NCI-H2107 (cell line): Measurements from ENCODE around the gene BRPF1.

Source experiments
- DNase-seq: peaks from one replicate; lab custom pipeline; 2025; lab: John Stamatoyannopoulos, UW

Gene BRPF1

DNA sequence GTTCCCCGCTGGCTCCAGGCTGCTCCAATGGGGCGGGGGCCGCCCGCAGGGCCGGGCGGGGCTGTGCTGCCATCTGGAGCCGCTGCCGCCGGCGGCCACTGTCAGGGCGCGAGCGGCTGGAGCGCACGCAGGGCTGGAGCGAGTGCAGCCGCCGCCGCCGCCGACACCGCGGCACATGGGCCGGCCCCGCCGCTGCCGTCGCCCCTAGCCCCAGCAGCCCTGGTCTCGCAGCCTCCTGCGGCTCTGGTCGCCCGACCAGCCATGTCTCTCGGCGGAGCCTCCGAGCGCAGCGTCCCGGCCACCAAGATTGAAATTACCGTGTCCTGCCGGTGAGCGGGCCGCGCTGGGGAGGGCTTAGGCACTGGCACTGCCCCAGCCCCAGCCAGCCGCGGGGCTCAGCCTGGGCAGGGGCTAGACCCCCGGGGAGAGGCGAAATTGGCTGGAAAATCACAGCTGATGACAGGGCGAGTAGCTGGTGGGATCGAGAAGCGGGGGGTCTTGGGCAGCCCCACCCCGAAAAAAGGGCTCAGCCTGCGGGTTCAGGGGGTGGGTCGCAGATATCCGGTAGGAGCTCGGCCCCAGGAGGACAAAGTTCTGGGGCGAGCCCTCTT is 27.7 kb upstream of the BRPF1 start, which contains the start of gene CPNE9:
CPNE9 (plus strand) TSS at position 98 of the 611 bp plus-strand sequence; CDS start at position 262, 164 bp downstream.
- DNase-seq, result no peak

DNA sequence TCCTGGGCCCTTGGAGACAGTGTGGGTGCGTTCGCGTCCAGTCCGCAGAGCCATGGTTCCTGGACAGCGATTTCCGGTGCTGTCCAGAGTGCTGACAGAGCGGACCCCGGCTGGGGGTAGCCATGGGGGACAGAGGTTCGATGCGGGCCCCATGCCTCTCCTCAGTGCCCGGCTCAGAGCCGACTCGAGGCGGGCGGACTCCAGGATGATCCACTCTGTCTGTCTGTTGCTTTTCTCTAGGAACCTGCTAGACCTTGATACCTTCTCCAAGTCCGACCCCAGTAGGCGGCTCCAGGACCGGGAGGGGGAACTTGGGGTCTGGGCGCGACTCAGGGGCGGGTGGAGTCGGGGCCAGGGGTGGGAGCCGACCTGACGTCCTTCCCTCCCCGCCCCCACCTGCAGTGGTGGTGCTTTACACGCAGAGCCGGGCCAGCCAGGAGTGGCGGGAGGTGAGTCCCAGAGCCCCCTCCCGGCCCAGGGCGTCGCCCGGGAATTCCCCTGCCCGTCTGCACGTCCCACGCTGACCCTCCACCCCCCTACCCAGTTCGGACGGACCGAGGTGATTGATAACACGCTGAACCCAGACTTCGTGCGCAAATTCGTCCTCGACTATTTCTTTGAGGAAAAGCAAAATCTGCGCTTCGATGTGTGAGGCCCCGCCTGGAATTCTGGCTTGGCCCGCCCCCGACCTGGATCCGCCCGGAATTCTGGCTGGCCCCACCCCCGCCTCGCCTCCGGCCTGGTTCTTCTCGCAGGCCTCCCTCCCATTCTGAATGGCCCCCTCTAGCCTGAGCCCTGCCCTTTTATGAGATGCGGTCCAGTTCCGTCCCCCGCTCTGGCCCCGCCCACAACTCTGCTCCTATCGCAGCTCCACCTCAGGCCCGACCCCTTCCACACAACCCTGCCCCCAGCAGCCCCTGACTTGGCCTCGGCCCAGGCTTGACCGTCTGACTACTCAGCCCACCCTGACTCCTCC is 26.9 kb upstream of the BRPF1 start:
- no peak for DNase-seq

DNA sequence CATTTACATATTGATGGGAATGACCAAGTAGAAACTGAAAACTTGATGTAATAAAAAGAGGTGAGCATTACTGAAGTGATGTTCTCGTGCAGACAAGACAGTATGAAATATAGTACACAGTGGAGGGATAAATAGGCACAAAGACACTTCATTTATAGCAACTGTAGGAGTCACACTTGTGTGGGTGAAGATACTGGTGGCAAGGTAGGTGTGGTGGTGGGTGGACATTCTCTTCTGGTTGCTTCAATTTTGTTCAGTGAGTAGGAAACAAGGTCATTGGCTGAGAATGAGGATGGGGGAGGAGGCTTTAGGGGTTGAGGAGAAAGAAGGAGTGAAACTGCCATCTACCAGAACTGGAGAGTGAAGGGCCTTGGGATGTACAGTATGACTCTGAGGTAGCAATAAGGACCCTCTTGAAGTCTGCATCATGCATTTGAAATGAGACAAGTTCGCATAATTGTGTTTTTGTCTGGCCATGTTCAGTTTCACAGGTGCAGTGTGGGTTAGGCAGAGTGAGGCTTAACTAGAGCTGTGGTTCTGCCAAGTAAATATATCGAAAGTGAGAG is 21.3 kb upstream of the BRPF1 start:
- no peak for DNase-seq

DNA sequence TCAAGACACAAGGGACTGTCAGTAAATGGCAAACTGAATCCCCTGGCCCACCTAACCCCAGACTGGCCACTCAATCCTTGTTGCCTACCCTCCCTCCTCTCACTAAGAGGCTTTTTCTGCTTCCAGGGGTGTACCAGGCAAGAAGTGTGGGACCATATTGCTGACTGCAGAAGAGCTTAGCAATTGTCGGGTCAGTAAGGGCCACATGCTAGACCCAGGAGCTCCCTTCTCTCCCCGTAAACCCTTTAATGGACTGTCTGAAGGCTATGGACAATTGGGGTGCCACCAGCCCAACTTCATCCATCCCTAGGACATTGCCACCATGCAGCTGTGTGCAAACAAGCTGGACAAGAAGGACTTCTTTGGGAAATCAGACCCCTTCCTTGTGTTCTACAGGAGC is 19.1 kb upstream of the BRPF1 start:
- DNase-seq, result no peak

DNA sequence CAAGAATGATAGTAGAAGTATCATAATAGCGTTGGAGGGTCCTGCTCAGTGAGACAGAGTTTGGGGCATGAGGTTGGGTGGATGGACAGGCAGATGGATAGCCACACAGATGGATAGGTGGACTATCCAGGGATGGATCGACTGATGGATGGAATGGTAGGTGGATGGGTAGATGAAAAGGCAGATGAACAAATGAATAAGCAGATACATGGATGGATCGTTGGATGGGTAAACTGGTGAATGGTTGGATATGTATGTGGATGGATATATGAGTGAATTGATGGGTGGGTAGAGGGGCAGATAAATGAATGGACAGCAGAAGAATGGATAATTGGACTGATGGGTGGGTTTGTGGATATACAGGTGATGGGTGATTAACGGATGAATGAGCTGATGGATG is 18.4 kb upstream of the BRPF1 start:
- no peak for DNase-seq

DNA sequence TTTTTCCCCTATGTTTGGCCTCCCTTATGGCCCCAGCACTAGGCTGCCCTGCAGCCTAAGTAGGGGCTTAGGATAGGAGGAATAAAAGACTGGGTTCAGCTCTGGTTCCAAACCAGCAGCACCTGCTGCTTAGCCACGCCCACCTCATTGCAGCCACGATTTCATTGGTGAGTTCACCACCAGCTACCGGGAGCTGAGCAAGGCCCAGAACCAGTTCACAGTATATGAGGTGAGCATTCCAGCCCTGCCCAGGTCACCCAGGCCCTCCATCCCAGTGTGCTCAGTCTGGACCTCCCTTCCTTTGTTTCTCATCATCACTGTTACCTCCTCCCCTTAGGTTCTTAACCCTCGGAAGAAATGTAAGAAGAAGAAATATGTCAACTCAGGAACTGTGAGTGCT is 16.4 kb upstream of the BRPF1 start:
- DNase-seq, result no peak

DNA sequence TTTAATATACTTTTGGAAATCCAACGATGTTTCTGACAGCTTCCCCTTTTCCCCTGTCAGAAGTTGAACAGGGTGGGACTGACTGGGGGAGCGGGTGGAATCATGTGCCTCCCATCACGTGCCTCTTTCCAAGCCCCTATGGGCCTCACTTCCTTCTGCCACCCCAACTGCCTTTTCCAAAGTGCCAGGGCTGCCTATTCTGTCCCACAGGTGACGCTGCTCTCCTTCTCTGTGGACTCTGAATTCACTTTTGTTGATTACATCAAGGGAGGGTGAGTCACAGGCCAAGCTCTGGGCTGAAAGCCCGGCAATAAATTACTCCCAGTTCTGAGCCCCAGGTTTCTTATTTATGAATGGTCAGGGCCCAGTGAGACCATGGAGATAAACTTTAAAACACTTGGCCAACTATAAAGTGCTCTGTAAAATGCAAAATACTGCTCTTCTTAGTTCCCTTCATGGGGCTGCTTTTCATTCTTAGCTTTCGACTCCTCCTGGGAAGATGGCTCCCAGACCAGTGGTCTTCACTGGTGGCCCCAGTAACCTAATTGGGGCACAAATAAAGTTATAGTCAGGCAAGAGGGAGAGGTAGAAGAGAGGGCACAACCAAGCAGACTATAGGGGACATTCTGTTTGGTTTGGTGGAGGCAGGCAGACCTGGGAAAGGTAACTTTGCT is 15.6 kb upstream of the BRPF1 start:
- no peak for DNase-seq

DNA sequence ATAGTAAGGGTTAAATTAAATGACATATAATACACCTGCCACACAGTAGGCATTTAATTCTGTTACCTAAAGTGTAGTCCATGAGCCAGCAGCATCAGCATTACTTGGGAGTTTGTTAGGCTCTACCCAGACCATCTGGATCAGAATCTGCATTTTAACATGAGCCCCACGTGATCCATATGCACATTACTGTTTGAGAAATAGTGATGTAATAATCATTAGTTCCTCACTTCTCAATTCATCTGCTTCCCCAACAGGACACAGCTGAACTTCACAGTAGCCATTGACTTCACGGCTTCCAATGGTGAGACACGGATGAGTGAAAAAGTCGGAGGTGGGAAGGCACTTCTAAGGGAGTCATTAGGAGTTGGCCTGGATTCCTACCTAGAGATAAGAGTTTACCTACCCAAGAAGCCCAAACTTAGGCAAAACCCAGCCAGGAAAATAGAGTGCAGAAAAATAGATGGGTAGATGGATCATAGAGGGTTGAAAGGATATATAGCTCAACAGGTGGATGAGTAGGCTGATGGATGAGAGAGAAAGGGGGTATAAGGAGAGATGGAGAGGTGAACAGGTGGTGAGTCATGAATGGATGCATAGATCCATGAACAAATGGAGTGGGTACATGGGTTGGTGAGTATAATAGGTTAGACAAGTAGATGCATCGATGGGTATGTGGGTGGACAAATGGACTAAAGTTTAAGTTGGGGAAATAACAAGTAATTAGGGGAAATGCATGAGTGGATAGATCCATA is 14.6 kb upstream of the BRPF1 start:
- no peak for DNase-seq

DNA sequence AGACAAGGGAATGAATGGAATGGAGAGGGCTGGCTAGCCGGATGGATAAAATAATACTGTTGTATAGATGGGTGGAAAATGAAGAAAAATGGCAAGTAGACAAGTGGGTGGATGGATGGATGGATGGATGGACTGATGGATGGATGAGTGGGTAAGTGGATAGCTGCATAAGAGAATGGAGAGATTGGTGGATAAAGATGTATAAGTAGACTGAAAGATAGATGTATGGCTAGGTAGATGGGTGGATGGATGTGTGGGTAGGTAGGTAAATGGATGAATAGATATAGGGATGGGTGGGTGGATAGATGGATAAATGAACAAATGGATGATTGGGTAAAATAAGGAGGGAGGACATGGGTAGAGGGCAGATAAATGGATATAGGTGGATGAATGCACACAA is 14.0 kb upstream of the BRPF1 start:
- no peak for DNase-seq

DNA sequence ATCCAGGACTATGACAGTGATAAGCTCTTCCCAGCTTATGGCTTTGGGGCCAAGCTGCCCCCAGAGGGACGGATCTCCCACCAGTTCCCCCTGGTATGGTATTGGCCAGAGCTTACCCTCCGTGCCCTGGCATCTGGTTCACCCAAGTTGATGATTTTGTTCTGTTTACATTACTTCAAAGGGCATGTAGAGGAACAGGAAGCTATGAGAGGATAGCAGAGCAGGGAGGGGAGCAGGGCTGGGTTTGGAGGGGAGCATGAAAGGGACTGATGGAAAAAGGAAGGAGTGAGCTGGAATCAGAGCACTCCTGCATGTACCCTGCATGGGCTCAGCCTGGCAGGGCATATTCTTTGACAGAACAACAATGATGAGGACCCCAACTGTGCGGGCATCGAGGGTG is 13.4 kb upstream of the BRPF1 start:
- DNase-seq, result no peak

DNA sequence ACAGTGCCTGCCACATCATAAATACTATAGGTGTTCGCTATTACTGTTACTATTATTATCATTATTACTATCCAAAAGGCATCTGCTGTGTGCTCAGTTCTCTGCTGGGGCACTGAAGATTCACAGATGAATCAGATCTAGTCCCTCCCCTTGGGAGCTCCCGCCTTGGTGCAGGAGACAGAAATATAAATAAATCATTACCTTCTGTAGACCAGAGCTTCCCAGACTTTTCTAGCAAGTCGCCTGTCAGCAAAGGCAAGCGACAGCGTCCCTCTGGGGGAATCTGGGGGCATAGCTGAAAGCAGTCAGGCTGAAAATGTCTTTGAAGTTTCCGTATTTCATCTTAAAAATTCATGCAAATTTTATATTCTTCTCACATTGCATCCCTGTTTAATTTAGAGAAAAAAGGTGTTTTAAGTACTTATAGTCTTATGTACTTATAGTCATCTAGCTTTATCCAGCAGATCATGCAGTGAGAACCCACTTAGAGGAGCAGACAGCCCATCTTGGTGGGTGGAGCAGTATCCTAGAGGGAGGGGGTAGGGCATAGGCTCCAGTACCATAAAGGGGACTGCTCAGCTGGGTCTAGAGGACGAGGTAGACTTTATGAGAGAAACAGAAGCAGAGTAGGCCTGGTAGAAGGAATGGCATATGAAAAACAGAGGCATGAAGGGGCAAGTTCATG is 10.4 kb upstream of the BRPF1 start:
- DNase-seq, result no peak

DNA sequence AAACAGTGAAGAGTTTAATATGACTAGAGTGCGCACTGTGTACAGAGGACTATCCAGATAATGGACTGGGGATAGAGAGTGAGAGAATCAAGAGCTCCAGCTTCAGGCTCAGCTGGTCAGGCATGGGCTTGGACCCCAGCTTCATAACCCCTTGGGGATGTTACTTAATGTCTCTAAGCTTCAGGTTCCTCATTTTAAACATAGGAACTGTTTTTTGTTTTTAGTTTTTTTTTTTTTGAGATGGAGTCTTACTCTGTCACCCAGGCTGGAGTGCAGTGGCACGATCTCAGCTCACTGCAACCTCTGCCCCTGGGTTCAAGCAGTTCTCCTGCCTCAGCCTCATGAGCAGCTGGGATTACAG is 9.9 kb upstream of the BRPF1 start:
- DNase-seq, result no peak

DNA sequence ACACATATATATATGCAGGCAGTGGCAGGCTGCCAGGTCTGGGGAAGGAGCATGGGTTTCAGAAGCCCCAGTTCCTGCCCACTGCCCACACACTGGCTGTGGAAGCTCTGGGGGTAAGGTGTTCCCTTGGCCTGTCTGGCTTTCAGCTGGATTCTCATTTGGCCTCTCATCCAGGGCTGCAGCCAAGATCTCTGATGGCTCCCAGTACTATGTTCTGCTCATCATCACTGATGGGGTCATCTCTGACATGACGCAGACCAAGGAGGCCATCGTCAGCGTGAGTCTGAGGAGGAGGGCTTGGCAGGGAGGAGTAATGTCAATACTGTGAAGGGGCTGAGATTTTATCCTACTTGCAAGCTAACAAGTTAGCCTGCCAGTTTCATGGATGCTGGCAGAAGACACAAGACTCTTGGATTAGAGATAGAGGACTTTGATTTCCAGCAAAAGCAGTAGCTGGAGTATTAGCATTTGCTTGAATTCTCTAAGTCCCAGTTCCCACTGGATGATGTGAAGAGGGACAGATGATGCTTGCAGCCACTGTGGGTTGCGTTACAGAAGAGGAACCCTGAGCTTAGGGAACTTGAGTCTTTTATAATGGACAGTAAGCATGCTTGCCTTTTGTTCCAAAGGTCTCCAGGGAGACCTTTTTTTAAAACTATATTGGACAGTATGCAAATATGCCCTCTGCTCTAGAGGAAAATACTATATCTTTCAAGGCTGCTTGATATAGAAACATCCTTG is 5.6 kb upstream of the BRPF1 start:
- DNase-seq, result no peak

DNA sequence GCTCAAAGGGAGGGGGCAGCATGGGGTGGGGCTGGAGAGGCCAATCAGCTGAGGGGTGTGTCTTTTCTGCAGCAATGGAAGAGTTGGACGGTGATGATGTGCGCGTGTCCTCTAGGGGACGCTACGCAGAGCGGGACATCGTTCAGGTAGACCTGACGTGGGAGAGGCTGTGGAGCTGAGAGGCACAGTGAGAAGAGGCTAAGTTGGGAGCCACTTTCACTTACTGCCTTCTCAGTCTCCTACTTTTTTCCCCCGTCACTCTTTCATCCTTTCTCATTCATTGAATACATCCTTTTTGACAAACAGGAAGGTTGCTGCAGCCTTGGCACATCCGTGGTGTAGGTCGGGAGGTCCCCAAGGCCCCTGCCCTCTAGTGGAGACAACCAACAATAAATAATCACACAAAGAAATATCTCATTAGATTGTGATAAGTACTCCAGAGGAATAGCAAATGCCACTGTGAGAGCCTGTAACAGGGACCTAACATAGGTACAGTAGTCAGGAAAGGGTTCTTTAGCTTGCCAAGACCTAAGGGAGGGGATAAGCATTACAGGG is 4.4 kb upstream of the BRPF1 start:
- no peak for DNase-seq

DNA sequence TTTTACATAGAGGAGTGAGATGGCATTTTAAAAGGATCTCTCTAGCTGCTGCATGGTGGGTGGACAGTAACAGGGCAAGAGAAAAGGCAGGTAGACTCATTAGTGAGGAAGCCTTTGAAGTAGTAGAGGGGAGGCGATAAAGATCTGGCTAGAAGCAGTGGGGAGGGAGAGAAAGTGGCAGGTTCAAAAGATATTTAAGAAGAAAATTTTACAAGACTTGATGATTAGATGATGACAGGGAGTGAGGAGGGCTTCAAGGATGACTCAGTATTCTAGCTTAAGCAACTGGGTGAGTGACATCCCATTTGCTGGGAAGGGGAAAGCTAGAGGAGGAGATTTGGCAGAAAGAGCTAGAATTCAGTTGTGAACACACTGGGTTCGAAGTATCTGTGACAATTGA is 3.8 kb upstream of the BRPF1 start:
- DNase-seq, result no peak

DNA sequence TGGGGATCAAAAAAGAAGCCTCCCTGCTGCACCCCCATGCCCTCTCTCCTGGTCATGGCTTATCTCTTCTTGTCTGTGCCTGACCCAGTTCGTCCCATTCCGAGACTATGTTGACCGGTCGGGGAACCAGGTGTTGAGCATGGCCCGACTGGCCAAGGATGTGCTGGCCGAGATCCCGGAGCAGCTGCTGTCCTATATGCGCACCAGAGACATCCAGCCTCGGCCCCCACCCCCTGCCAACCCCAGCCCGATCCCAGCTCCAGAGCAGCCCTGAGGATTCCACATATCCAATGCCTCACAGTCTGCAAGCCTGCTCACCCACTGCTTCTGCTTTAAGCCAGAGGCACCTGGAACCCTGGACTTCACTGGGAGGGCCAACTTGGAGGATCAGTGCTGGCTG is 2.1 kb upstream of the BRPF1 start:
- DNase-seq, result no peak

DNA sequence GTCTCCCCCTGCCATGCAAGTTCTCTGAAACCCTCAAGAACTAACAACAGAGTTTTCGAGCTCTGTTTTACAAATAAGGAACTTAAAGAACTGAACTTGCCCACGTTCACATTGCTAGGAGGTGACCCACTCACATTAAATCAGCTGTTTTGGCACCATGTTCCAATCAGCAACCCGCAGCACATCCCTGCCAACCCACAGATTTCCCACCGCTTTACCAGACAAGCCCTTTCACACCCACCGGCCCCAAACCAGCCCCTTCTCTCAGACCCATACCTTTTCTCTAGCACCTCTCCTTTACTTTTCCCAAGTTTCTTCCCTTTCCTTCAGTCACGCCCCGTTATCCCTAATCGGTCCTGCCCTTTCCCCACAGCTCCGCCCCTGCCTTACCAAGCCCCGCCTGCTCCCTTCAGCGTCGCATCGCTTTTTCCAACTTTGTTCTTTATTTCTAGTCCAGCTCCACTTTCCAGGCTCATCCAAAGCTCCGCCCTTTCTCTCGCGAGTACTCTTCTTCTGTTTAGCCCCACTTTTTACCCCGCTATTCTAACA is 804 bp upstream of the BRPF1 start:
- DNase-seq, result no peak

DNA sequence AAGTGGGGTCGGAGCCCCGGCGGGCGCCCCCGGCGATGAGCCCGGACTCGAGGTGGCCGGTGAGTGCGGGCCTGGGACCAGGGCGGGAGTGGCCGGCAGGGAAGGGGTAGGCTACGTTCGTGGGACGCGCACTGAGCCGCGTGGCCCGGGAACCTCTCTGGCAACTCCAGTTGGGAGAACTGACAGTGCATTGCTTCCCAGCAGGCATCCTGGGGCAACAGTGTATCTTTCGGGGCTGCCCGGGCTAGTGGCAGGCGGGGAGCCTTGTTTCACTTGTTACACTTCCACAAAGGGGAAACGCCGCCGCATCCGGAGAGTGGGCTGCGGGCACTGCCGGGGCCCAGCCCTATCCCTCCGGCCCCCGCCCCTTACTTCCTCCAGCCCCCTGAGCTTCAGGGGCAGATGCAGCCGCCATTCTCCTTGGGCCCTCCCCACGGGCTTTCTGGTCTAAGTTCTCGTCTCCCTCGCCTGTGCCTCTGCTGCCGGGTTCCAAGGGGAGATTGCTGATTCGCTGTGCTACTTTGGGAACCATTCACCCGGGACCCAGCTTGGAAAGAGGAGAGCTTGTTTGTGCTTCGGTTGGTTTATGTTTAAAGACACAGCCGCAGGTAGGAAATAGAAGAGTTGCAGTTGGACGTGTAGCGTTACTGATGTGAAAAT is 675 bp downstream of the BRPF1 start:
- DNase-seq, result no peak

DNA sequence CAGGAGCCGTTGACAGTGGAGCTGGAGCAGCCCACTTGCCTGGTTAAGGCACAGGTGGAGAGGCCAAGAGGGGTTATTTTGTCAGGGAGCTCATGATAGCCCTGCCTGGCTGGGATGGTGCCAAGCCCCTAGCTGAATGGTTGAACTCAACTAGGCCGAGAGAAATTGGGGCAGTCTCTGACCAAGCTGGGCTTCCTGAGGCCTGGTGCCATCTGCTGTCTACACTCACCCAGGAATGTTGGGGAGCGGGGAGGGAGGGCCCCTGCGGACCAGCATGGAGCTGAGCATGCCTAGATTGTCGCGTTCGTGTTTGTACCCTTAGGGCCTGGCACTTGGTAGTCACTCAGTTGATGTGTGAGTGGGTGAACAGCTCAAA is 1.2 kb downstream of the BRPF1 start:
- no peak for DNase-seq
